Lung (tissue), 12 donors: ENCODE results near the gene ADPRM. TPM values are rescaled to one million over a fixed set of nuclear protein-coding genes. Genes with fewer than 3 reads are reported as not detected.
A peak's percentile ranks its signal among the peaks of the same experiment; 100 is the strongest.

Experiments used
- ATAC-seq: fragments of 200-7000 bp; cut with Tn5 transposase; one replicate; pipeline ENCODE4 v1.9.1; 2020; ENCODE audit warnings: moderate number of reproducible peaks; ENCODE audit not compliant: insufficient read depth, low FRiP score
- DNase-seq, 3 donors: peaks; one replicate each; pipeline ENCODE4 v3.0.0-alpha.2; 2013 to 2017
- H3K27ac ChIP-seq, 2 donors: one replicate each; pipeline ENCODE4 v1.5.1; 2013; ENCODE audit warnings: mild to moderate bottlenecking in 2 of 2, moderate library complexity in 2 of 2, control low read depth in 1 of 2, inconsistent platforms in 1 of 2, low read depth in 1 of 2, low read length in 1 of 2
- H3K27me3 ChIP-seq, 3 donors: one replicate each; pipeline ENCODE4 v1.5.1; 2013; ENCODE audit warnings: low read length in 2 of 3; ENCODE audit not compliant: control insufficient read depth in 3 of 3, insufficient read depth in 3 of 3
- H3K36me3 ChIP-seq, 4 donors: one replicate each; pipeline ENCODE4 v1.5.1; 2013; ENCODE audit warnings: low read length in 4 of 4, mild to moderate bottlenecking in 1 of 4, moderate library complexity in 1 of 4; ENCODE audit not compliant: control insufficient read depth in 4 of 4, insufficient read depth in 4 of 4
- H3K4me1 ChIP-seq, 5 donors: one replicate each; pipeline ENCODE4 v1.5.1; 2013; ENCODE audit warnings: low read length in 5 of 5, mild to moderate bottlenecking in 2 of 5, moderate library complexity in 1 of 5; ENCODE audit not compliant: control insufficient read depth in 5 of 5, insufficient read depth in 5 of 5
- H3K4me3 ChIP-seq: one replicate; pipeline ENCODE4 v1.5.1; 2013; ENCODE audit warnings: mild to moderate bottlenecking, control low read depth, moderate library complexity
- H3K9ac ChIP-seq, 2 donors: one replicate each; pipeline ENCODE4 v1.5.1; 2013; ENCODE audit warnings: low read length in 2 of 2, control low read depth in 1 of 2; ENCODE audit not compliant: insufficient read depth in 1 of 2
- H3K9me3 ChIP-seq, 4 donors: one replicate each; pipeline ENCODE4 v1.5.1; 2013; ENCODE audit warnings: low read length in 3 of 4, mild to moderate bottlenecking in 1 of 4, moderate library complexity in 1 of 4; ENCODE audit not compliant: control insufficient read depth in 4 of 4, insufficient read depth in 3 of 4
- CTCF ChIP-seq: IDR thresholded peaks from 2 replicates; pipeline ENCODE4 v1.5.1; 2012; ENCODE audit warnings: mild to moderate bottlenecking; ENCODE audit errors: control extremely low read depth, extremely low read depth
- WGBS, 2 donors: extraction: QIAGEN DNeasy Blood & Tissue Kit; methylation state at CpG; one replicate each; pipeline ENCODE4 v1.1.7; 2013; 5-methylcytosine and 5-hydroxymethylcytosine counted together
- polyA plus RNA-seq, 2 donors: library from polyadenylated mRNA; stranded (reverse); fragments of 200-250 nt; gene quantifications; one replicate each; pipeline ENCODE4 v1.2.1, GENCODE V29; 2013
- total RNA-seq, 2 donors: library from RNA; depleted of rRNA in 1 of 2; stranded (reverse); fragments of >200 nt in 1 of 2; gene quantifications; one replicate each; pipeline ENCODE4 v1.2.1, GENCODE V29; 2014 to 2021
- donor health status: control.
- donor health status: control.
- donor health status: Bipolar disorder and iron deficiency.
- donor health status: healthy.
- donor health status: DM: yes; HTN: yes; CAD: no.

The ADPRM gene
- total and polyA plus RNA-seq, 4 donors: 5.0 to 13.9 (median 8.0) TPM

GRCh38 chr17:10738521-10739258 is 41.3 kb downstream of the ADPRM start:
- H3K27ac ChIP-seq: no peak overlapping the region
- 48 to 63% methylated on average over 5 of the region's 5 CpGs for WGBS, 2 donors
- H3K4me3 ChIP-seq: no peak overlapping the region
- H3K4me1 ChIP-seq: peaks cover 0 to 10% (median 5%) of the 10 kb centered on the region in 5 donors
- no peaks in the 10 kb centered on the region for H3K36me3 ChIP-seq
- DNase-seq: peak in 1 of 3 donors; percentile 63
- no peak for ATAC-seq
- no peaks in the 10 kb centered on the region for H3K9me3 ChIP-seq
- peaks cover 0 to 2% (median 0%) of the 10 kb centered on the region in 3 donors for H3K27me3 ChIP-seq
- TF ChIP-seq CTCF: no peak
- H3K9ac ChIP-seq: no peak overlapping the region

- DNase-seq: no peak
- no peak for TF ChIP-seq CTCF
- Histone ChIP-seq H3K9ac (no peak overlapping the region), H3K36me3 (no peaks in the 10 kb centered on the region), H3K4me3 (no peak overlapping the region), H3K9me3 (no peaks in the 10 kb centered on the region), H3K27me3 (peaks cover 0 to 2% (median 0%) of the 10 kb centered on the region in 3 donors), H3K27ac (no peak overlapping the region), H3K4me1 (peaks cover 0 to 10% (median 5%) of the 10 kb centered on the region in 5 donors)
- no peak for ATAC-seq
- WGBS, 2 donors: 61 to 81% methylated on average over 5 of the region's 5 CpGs
Measured at GRCh38 chr17:10739386-10739785, 42.0 kb downstream of the ADPRM start.

- no peak for TF ChIP-seq CTCF
- no peaks in the 10 kb centered on the region for H3K9me3 ChIP-seq
- WGBS, 2 donors: 91 to 97% methylated on average over 10 of the region's 10 CpGs
- ATAC-seq: no peak
- H3K4me1 ChIP-seq: peaks cover 0 to 10% (median 5%) of the 10 kb centered on the region in 5 donors
- H3K9ac ChIP-seq: no peak overlapping the region
- DNase-seq: no peak
- H3K36me3 ChIP-seq: no peaks in the 10 kb centered on the region
- H3K27me3 ChIP-seq: peaks cover 0 to 2% (median 0%) of the 10 kb centered on the region in 3 donors
- H3K27ac ChIP-seq: no peak overlapping the region
- H3K4me3 ChIP-seq: no peak overlapping the region
Measured at GRCh38 chr17:10741416-10742135, 44.2 kb downstream of the ADPRM start.
